ENCODE data around the gene LRCH1. TPM values are rescaled to one million over a fixed set of nuclear protein-coding genes. Genes with fewer than 3 reads are reported as not detected.

The LRCH1 gene
- total and polyA plus RNA-seq, 4 donors, result 13.4 to 19.0 (median 14.6) TPM

Small RNAs within 50 kb of the gene (small RNA-seq; reads per million reads assigned to genes)
- not detected for gene AL359880.1 (ENCODE audit: low replicate concordance)

Other genes starting within 250 kb of the LRCH1 start
- 1 to 10 TPM; 5.6 to 8.7 TPM for gene RUBCNL, start 165.9 kb upstream of the LRCH1 start, total RNA-seq
- gene RUBCNL, start 165.9 kb upstream of the LRCH1 start, polyA plus RNA-seq (ENCODE audit: insufficient read length in 2 of 2), result 1 to 10 TPM; 6.7 to 7.7 TPM
- 100 to 1,000 TPM; 155 to 158 TPM for gene ESD, start 244.0 kb downstream of the LRCH1 start, total RNA-seq
- gene ESD, start 244.0 kb downstream of the LRCH1 start, polyA plus RNA-seq (ENCODE audit: insufficient read length in 2 of 2), result 100 to 1,000 TPM; 149 to 164 TPM

Measured in spinal cord (tissue), 4 donors.